HEK293 (cell line): ENCODE data around the gene NUP50.

Experiments
- CTCF ChIA-PET: fragments of 350-600 bp; formaldehyde crosslinking; extraction: SDS; loops from one replicate; lab custom pipeline; 2021; ENCODE audit warnings: antibody characterized with exemption; lab: Yijun Ruan, JAX
- POLR2A ChIA-PET: fragments of 300-600 bp; formaldehyde crosslinking; extraction: SDS; loops from one replicate; lab custom pipeline; 2020; ENCODE audit warnings: antibody characterized with exemption, inconsistent platforms; lab: Yijun Ruan, JAX
- H3K27ac ChIP-seq: fragments of 200-500 bp; sonication (Bioruptor generic); 2 replicates; pipeline ENCODE4 v1.5.1; 2014; ENCODE audit warnings: low read depth, low read length, control low read depth, inconsistent platforms; ENCODE audit errors: extremely low read depth
- H3K36me3 ChIP-seq, 2 experiments: fragments of 200-500 bp in 1 of 2; sonication (Bioruptor generic) in 1 of 2; 1 replicate in 1 of 2; 2 replicates in 1 of 2; pipeline ENCODE4 v1.5.1; 2014 to 2017; ENCODE audit warnings: inconsistent platforms in 2 of 2, low read length in 2 of 2; ENCODE audit not compliant: control insufficient read depth in 2 of 2, insufficient read depth in 1 of 2
- H3K4me1 ChIP-seq: fragments of 200-500 bp; sonication (Bioruptor generic); 2 replicates; pipeline ENCODE4 v1.5.1; 2014; ENCODE audit warnings: mild to moderate bottlenecking, low read length, inconsistent platforms; ENCODE audit not compliant: control insufficient read depth, insufficient read depth
- H3K4me3 ChIP-seq: 2 replicates; pipeline ENCODE4 v1.5.1; 2011; ENCODE audit warnings: low read depth, mild to moderate bottlenecking, control low read depth, low read length, moderate library complexity
- H3K9me3 ChIP-seq: fragments of 200-500 bp; sonication (Bioruptor generic); 2 replicates; pipeline ENCODE4 v1.5.1; 2014; ENCODE audit warnings: low read depth, low read length, inconsistent platforms; ENCODE audit not compliant: control insufficient read depth, insufficient read depth
- ATF2 ChIP-seq: fragments of 450-650 bp; formaldehyde crosslinking; IDR thresholded peaks from 2 replicates; pipeline ENCODE4 v1.5.1; 2016; ENCODE audit warnings: missing biosample characterization, missing genetic modification characterization, low read depth
- BCL11A ChIP-seq: fragments of 450-650 bp; formaldehyde crosslinking; IDR thresholded peaks from 2 replicates; pipeline ENCODE4 v1.5.1; 2016; ENCODE audit warnings: low read depth, missing biosample characterization, missing genetic modification characterization
- BCL11B ChIP-seq: fragments of 450-650 bp; formaldehyde crosslinking; IDR thresholded peaks from 2 replicates; pipeline ENCODE4 v1.5.1; 2016; ENCODE audit warnings: low read depth, missing biosample characterization, missing genetic modification characterization
- KLF7 ChIP-seq: fragments of 450-650 bp; formaldehyde crosslinking; IDR thresholded peaks from 2 replicates; pipeline ENCODE4 v1.5.1; 2016; ENCODE audit warnings: missing biosample characterization, missing genetic modification characterization, borderline replicate concordance
- SCRT1 ChIP-seq: fragments of 450-650 bp; formaldehyde crosslinking; IDR thresholded peaks from 2 replicates; pipeline ENCODE4 v1.5.1; 2016; ENCODE audit warnings: missing biosample characterization, missing genetic modification characterization, borderline replicate concordance
- ZBTB17 ChIP-seq: fragments of 450-650 bp; formaldehyde crosslinking; IDR thresholded peaks from 2 replicates; pipeline ENCODE4 v1.5.1; 2016; ENCODE audit warnings: missing biosample characterization, missing genetic modification characterization
- ZBTB49 ChIP-seq: fragments of 450-650 bp; formaldehyde crosslinking; IDR thresholded peaks from 2 replicates; pipeline ENCODE4 v1.5.1; 2016; ENCODE audit warnings: missing biosample characterization, missing genetic modification characterization, low read depth
- ZFP69B ChIP-seq: fragments of 450-650 bp; formaldehyde crosslinking; IDR thresholded peaks from 2 replicates; pipeline ENCODE4 v1.5.1; 2016; ENCODE audit warnings: missing biosample characterization, missing genetic modification characterization
- ZNF121 ChIP-seq: fragments of 450-650 bp; formaldehyde crosslinking; IDR thresholded peaks from 2 replicates; pipeline ENCODE4 v1.5.1; 2016; ENCODE audit warnings: missing biosample characterization, missing genetic modification characterization
- ZNF132 ChIP-seq: fragments of 450-650 bp; formaldehyde crosslinking; IDR thresholded peaks from 2 replicates; pipeline ENCODE4 v1.5.1; 2017; ENCODE audit warnings: missing biosample characterization, missing genetic modification characterization, borderline replicate concordance
- ZNF138 ChIP-seq: fragments of 450-650 bp; formaldehyde crosslinking; IDR thresholded peaks from 2 replicates; pipeline ENCODE4 v1.5.1; 2016; ENCODE audit warnings: missing biosample characterization, missing genetic modification characterization, borderline replicate concordance
- ZNF155 ChIP-seq: fragments of 450-650 bp; formaldehyde crosslinking; IDR thresholded peaks from 2 replicates; pipeline ENCODE4 v1.5.1; 2016; ENCODE audit warnings: missing biosample characterization, missing genetic modification characterization
- ZNF19 ChIP-seq: fragments of 450-650 bp; formaldehyde crosslinking; IDR thresholded peaks from 2 replicates; pipeline ENCODE4; 2016; ENCODE audit warnings: missing biosample characterization, missing genetic modification characterization, low read depth
- ZNF280C ChIP-seq: fragments of 450-650 bp; formaldehyde crosslinking; IDR thresholded peaks from 2 replicates; pipeline ENCODE4 v1.5.1; 2016; ENCODE audit warnings: missing biosample characterization, missing genetic modification characterization
- ZNF354C ChIP-seq: fragments of 450-650 bp; formaldehyde crosslinking; IDR thresholded peaks from 2 replicates; pipeline ENCODE4 v1.5.1; 2016; ENCODE audit warnings: missing biosample characterization, missing genetic modification characterization, low read depth, borderline replicate concordance
- ZNF366 ChIP-seq: fragments of 450-650 bp; formaldehyde crosslinking; conservative IDR thresholded peaks from 2 replicates; pipeline ENCODE4 v1.5.1; 2016; ENCODE audit warnings: missing biosample characterization, missing genetic modification characterization
- ZNF530 ChIP-seq: fragments of 450-650 bp; formaldehyde crosslinking; IDR thresholded peaks from 2 replicates; pipeline ENCODE4 v1.5.1; 2016; ENCODE audit warnings: low read depth, missing biosample characterization, missing genetic modification characterization
- ZNF654 ChIP-seq: fragments of 450-650 bp; formaldehyde crosslinking; IDR thresholded peaks from 2 replicates; pipeline ENCODE4 v1.5.1; 2016; ENCODE audit warnings: low read depth, missing biosample characterization, missing genetic modification characterization
- ZNF670 ChIP-seq: fragments of 450-650 bp; formaldehyde crosslinking; IDR thresholded peaks from 2 replicates; pipeline ENCODE4 v1.5.1; 2016; ENCODE audit warnings: missing biosample characterization, missing genetic modification characterization, low read depth
- TF ChIP-seq, protein P1 (sequence below): fragments of 450-650 bp; formaldehyde crosslinking; IDR thresholded peaks from 2 replicates; pipeline ENCODE4 v1.5.1; 2016; ENCODE audit warnings: missing biosample characterization, missing genetic modification characterization
- TF ChIP-seq, protein P2 (sequence below): fragments of 450-650 bp; formaldehyde crosslinking; IDR thresholded peaks from 2 replicates; pipeline ENCODE4 v1.5.1; 2016; ENCODE audit warnings: missing biosample characterization, missing genetic modification characterization, borderline replicate concordance

The NUP50 gene

GRCh38 chr22:45208993-45209838, 45.5 kb downstream of the NUP50 start (continued):
- no peak for TF ChIP-seq ZNF280C (tag by site-specific recombination)
- TF ChIP-seq ZFP69B (tag by site-specific recombination): no peak
- TF ChIP-seq ZBTB17 (tag by site-specific recombination): no peak
- TF ChIP-seq, protein P1, sequence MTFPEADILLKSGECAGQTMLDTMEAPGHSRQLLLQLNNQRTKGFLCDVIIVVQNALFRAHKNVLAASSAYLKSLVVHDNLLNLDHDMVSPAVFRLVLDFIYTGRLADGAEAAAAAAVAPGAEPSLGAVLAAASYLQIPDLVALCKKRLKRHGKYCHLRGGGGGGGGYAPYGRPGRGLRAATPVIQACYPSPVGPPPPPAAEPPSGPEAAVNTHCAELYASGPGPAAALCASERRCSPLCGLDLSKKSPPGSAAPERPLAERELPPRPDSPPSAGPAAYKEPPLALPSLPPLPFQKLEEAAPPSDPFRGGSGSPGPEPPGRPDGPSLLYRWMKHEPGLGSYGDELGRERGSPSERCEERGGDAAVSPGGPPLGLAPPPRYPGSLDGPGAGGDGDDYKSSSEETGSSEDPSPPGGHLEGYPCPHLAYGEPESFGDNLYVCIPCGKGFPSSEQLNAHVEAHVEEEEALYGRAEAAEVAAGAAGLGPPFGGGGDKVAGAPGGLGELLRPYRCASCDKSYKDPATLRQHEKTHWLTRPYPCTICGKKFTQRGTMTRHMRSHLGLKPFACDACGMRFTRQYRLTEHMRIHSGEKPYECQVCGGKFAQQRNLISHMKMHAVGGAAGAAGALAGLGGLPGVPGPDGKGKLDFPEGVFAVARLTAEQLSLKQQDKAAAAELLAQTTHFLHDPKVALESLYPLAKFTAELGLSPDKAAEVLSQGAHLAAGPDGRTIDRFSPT (tag by site-specific recombination): peak; percentile 64
- no peak for TF ChIP-seq ZNF121
- TF ChIP-seq ZNF654 (tag by site-specific recombination): no peak
- TF ChIP-seq ZNF366 (tag by site-specific recombination): 0 out of 2 replicates have a peak, but pooled peaks have one; percentile 19
- no peak for TF ChIP-seq ZNF19 (tag by site-specific recombination)

GRCh38 chr22:45210174-45210573, 46.4 kb downstream of the NUP50 start:
- Histone ChIP-seq H3K27ac (no peak overlapping the region), H3K4me1 (no peaks in the 10 kb centered on the region), H3K4me3 (no peak overlapping the region), H3K9me3 (no peaks in the 10 kb centered on the region), H3K36me3 (peaks cover 0 to 45% of the 10 kb centered on the region in 2 experiments; a peak in 2 of 3 replicates)
- POLR2A ChIA-PET: no interaction called here
- CTCF ChIA-PET: interaction anchor here (1.0 to 2.3 kb wide), 7 partner anchors 10 to 183 kb away, joined by 3 to 25 read pairs (median 4); no protein-coding TSS in a partner anchor
- TF ChIP-seq ZNF138 (tag by site-specific recombination): no peak
- no peak for TF ChIP-seq ZNF155 (tag by site-specific recombination)
- no peak for TF ChIP-seq ZNF354C (tag by site-specific recombination)
- no peak for TF ChIP-seq ATF2 (tag by site-specific recombination)
- TF ChIP-seq, protein P2, sequence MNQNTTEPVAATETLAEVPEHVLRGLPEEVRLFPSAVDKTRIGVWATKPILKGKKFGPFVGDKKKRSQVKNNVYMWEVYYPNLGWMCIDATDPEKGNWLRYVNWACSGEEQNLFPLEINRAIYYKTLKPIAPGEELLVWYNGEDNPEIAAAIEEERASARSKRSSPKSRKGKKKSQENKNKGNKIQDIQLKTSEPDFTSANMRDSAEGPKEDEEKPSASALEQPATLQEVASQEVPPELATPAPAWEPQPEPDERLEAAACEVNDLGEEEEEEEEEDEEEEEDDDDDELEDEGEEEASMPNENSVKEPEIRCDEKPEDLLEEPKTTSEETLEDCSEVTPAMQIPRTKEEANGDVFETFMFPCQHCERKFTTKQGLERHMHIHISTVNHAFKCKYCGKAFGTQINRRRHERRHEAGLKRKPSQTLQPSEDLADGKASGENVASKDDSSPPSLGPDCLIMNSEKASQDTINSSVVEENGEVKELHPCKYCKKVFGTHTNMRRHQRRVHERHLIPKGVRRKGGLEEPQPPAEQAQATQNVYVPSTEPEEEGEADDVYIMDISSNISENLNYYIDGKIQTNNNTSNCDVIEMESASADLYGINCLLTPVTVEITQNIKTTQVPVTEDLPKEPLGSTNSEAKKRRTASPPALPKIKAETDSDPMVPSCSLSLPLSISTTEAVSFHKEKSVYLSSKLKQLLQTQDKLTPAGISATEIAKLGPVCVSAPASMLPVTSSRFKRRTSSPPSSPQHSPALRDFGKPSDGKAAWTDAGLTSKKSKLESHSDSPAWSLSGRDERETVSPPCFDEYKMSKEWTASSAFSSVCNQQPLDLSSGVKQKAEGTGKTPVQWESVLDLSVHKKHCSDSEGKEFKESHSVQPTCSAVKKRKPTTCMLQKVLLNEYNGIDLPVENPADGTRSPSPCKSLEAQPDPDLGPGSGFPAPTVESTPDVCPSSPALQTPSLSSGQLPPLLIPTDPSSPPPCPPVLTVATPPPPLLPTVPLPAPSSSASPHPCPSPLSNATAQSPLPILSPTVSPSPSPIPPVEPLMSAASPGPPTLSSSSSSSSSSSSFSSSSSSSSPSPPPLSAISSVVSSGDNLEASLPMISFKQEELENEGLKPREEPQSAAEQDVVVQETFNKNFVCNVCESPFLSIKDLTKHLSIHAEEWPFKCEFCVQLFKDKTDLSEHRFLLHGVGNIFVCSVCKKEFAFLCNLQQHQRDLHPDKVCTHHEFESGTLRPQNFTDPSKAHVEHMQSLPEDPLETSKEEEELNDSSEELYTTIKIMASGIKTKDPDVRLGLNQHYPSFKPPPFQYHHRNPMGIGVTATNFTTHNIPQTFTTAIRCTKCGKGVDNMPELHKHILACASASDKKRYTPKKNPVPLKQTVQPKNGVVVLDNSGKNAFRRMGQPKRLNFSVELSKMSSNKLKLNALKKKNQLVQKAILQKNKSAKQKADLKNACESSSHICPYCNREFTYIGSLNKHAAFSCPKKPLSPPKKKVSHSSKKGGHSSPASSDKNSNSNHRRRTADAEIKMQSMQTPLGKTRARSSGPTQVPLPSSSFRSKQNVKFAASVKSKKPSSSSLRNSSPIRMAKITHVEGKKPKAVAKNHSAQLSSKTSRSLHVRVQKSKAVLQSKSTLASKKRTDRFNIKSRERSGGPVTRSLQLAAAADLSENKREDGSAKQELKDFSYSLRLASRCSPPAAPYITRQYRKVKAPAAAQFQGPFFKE: no peak
- TF ChIP-seq ZNF670: no peak
- TF ChIP-seq KLF7 (tag by site-specific recombination): no peak
- no peak for TF ChIP-seq SCRT1
- TF ChIP-seq ZNF132 (tag by site-specific recombination): no peak
- no peak for TF ChIP-seq BCL11B (tag by site-specific recombination)
- no peak for TF ChIP-seq ZNF530
- no peak for TF ChIP-seq BCL11A
- no peak for TF ChIP-seq ZBTB49 (tag by site-specific recombination)
